ENCODE results near the gene ZBTB7C. TPM values are rescaled to one million over a fixed set of nuclear protein-coding genes. Genes with fewer than 3 reads are reported as not detected.

The ZBTB7C gene
- total RNA-seq, 1 experiment from 2014 or later, result 0.32 TPM

DNA sequence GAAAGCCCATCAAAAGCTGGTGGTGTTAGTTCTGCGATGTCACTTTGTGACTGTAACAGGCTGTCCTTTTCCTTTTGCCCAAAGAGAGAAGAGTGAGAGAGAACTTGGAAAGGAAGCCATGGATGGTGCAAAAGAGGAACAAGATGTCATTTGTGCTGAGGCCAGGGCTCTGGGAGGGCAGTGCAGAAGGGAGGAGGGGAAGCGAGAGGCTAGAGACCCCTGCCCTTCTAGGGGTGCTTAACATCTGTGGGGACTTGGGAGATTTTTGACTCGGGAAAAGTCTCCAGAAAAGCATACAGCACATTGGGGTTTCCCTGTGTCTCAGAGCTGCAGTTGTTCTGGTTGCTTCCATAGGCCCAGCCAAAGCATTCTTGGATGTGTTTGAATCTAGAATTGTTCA, 49.6 kb downstream of the ZBTB7C start:
- no peaks in the 10 kb centered on the region for H3K9me3 ChIP-seq (ENCODE audit: low read depth, low read length, poor library complexity, severe bottlenecking)
- ChIA-PET POLR2A (ENCODE audit: low non-redundant PET) (no interaction called here), CTCF (no interaction called here)
- no peak overlapping the region for H3K4me3 ChIP-seq (ENCODE audit: low read depth, low read length, poor library complexity, severe bottlenecking)
- intact Hi-C loops (cut with micrococcal nuclease; ENCODE audit: unreplicated experiment), result no loop called here
- H3K36me3 ChIP-seq (ENCODE audit: insufficient read depth, low read length, poor library complexity, severe bottlenecking), result no peaks in the 10 kb centered on the region
- TF ChIP-seq, protein P1, sequence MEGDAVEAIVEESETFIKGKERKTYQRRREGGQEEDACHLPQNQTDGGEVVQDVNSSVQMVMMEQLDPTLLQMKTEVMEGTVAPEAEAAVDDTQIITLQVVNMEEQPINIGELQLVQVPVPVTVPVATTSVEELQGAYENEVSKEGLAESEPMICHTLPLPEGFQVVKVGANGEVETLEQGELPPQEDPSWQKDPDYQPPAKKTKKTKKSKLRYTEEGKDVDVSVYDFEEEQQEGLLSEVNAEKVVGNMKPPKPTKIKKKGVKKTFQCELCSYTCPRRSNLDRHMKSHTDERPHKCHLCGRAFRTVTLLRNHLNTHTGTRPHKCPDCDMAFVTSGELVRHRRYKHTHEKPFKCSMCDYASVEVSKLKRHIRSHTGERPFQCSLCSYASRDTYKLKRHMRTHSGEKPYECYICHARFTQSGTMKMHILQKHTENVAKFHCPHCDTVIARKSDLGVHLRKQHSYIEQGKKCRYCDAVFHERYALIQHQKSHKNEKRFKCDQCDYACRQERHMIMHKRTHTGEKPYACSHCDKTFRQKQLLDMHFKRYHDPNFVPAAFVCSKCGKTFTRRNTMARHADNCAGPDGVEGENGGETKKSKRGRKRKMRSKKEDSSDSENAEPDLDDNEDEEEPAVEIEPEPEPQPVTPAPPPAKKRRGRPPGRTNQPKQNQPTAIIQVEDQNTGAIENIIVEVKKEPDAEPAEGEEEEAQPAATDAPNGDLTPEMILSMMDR (conservative IDR thresholded peaks at IDR 0.05; ENCODE audit: low read depth, low read length), result no peak
- no peak for TF ChIP-seq EZH2 (IDR thresholded peaks at IDR 0.05; ENCODE audit: borderline replicate concordance, low read depth, low read length, poor library complexity, severe bottlenecking)
- no peaks in the 10 kb centered on the region for H3K27me3 ChIP-seq (replicated peaks; ENCODE audit: insufficient read depth, low read depth, low read length, poor library complexity)
- DNase-seq (ENCODE audit: low spot score), result no peak
- no peak overlapping the region for H3K27ac ChIP-seq (ENCODE audit: low read depth, low read length, poor library complexity, severe bottlenecking)
- H3K4me1 ChIP-seq (ENCODE audit: insufficient read depth, low read length, poor library complexity, severe bottlenecking), result no peaks in the 10 kb centered on the region
- no TSS peak for BruUV-seq (replicated peaks)

DNA sequence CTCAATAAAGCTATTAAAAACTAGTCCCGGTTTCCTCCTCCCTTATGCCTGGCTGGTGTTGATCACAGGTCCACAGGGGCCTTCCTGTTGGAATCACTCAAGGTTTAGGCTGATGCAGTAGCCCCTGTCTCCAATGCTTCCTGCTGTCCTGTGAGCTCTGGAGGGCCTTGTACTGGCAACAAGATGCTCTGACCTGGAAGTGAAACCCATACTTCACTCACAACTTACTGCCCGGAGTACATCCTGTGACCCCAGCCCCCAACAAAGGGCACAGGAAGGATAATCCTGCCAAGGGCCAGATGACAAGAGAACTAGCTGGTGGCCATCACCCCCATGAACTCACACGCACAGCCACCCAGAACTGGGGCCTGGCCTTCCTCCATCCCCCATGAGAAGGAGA, 50.3 kb downstream of the ZBTB7C start:
- DNase-seq (ENCODE audit: low spot score), result no peak
- H3K9me3 ChIP-seq (ENCODE audit: low read depth, low read length, poor library complexity, severe bottlenecking), result no peaks in the 10 kb centered on the region
- H3K4me3 ChIP-seq (ENCODE audit: low read depth, low read length, poor library complexity, severe bottlenecking), result no peak overlapping the region
- TF ChIP-seq, protein P1 (conservative IDR thresholded peaks at IDR 0.05; ENCODE audit: low read depth, low read length), result no peak
- TF ChIP-seq EZH2 (IDR thresholded peaks at IDR 0.05; ENCODE audit: borderline replicate concordance, low read depth, low read length, poor library complexity, severe bottlenecking), result no peak
- H3K27ac ChIP-seq (ENCODE audit: low read depth, low read length, poor library complexity, severe bottlenecking), result no peak overlapping the region
- POLR2A ChIA-PET (ENCODE audit: low non-redundant PET), result no interaction called here
- intact Hi-C loops (cut with micrococcal nuclease; ENCODE audit: unreplicated experiment), result no loop called here
- CTCF ChIA-PET, result no interaction called here
- BruUV-seq (replicated peaks), result no TSS peak
- H3K4me1 ChIP-seq (ENCODE audit: insufficient read depth, low read length, poor library complexity, severe bottlenecking), result no peaks in the 10 kb centered on the region
- H3K27me3 ChIP-seq (replicated peaks; ENCODE audit: insufficient read depth, low read depth, low read length, poor library complexity), result no peaks in the 10 kb centered on the region
- H3K36me3 ChIP-seq (ENCODE audit: insufficient read depth, low read length, poor library complexity, severe bottlenecking), result no peaks in the 10 kb centered on the region

DNA sequence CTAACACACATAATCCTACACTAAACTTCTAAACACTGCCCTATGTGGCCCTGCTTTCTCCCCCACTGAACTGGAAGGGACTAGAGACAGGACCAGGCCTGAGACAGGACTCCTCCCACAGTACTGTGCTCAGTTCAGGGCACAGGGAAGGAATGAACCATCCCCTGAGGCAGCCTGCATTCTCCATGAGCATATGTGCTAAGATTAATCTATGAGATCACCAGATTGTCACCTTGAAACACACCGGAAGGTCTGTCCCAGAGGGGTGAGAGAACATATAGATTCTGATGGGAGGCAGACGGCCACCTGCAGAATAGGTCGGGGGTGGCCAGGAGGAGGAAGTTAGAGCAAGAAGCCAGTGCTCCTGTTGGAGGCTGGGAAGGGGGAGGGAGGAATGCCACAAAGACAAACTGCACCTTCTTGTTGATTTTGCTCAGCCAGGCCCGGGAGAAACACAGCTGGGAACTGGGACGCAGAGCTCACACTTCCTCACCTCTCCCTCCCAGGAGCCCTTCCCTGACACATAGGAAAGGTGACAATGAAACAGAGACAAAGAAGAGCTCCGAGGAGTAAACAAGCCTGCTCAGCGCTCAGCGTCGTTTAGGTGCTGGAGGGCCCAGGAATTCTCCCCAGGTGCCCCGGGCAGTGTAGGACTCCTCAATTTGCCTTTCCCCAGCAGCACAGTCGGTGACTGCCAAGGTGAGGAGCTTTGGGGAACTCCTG, 52.1 kb downstream of the ZBTB7C start:
- peaks cover 3% of the 10 kb centered on the region for H3K4me1 ChIP-seq (ENCODE audit: insufficient read depth, low read length, poor library complexity, severe bottlenecking)
- TF ChIP-seq, protein P1 (conservative IDR thresholded peaks at IDR 0.05; ENCODE audit: low read depth, low read length), result no peak
- no peak for TF ChIP-seq EZH2 (IDR thresholded peaks at IDR 0.05; ENCODE audit: borderline replicate concordance, low read depth, low read length, poor library complexity, severe bottlenecking)
- no peak overlapping the region for H3K27ac ChIP-seq (ENCODE audit: low read depth, low read length, poor library complexity, severe bottlenecking)
- H3K36me3 ChIP-seq (ENCODE audit: insufficient read depth, low read length, poor library complexity, severe bottlenecking), result no peaks in the 10 kb centered on the region
- POLR2A ChIA-PET (ENCODE audit: low non-redundant PET), result no interaction called here
- CTCF ChIA-PET, result no interaction called here
- H3K27me3 ChIP-seq (replicated peaks; ENCODE audit: insufficient read depth, low read depth, low read length, poor library complexity), result no peaks in the 10 kb centered on the region
- BruUV-seq (replicated peaks), result no TSS peak
- H3K9me3 ChIP-seq (ENCODE audit: low read depth, low read length, poor library complexity, severe bottlenecking), result no peaks in the 10 kb centered on the region
- DNase-seq (ENCODE audit: low spot score), result no peak
- intact Hi-C loops (cut with micrococcal nuclease; ENCODE audit: unreplicated experiment), result no loop called here
- H3K4me3 ChIP-seq (ENCODE audit: low read depth, low read length, poor library complexity, severe bottlenecking), result no peak overlapping the region
